Endodermal cell (in vitro differentiated cells): ENCODE data around the gene RNF220. TPM values are rescaled to one million over a fixed set of nuclear protein-coding genes. Genes with fewer than 3 reads are reported as not detected.

Experiments used
- DNase-seq: peaks from one replicate; pipeline ENCODE4 v3.0.0-alpha.2; 2017
- H3K27ac ChIP-seq: 2 replicates; pipeline ENCODE4 v1.5.1; 2013; ENCODE audit warnings: mild to moderate bottlenecking, low read depth, low read length, moderate library complexity
- H3K27me3 ChIP-seq: 2 replicates; pipeline ENCODE4 v1.6.1; 2013; ENCODE audit warnings: mild to moderate bottlenecking, low read length, moderate library complexity; ENCODE audit not compliant: insufficient read depth, control insufficient read depth, poor library complexity, severe bottlenecking
- H3K36me3 ChIP-seq: 2 replicates; pipeline ENCODE4 v1.7.0; 2013; ENCODE audit warnings: mild to moderate bottlenecking, low read length, moderate library complexity; ENCODE audit not compliant: control insufficient read depth, insufficient read depth
- H3K4me1 ChIP-seq: one replicate; pipeline ENCODE4 v1.7.0; 2013; ENCODE audit warnings: low read length; ENCODE audit not compliant: control insufficient read depth, insufficient read depth
- H3K4me3 ChIP-seq: 2 replicates; pipeline ENCODE4 v1.5.1; 2013; ENCODE audit warnings: mild to moderate bottlenecking, low read length, moderate library complexity
- H3K9ac ChIP-seq: 2 replicates; pipeline ENCODE4 v1.6.1; 2013; ENCODE audit warnings: mild to moderate bottlenecking, low read length, moderate library complexity; ENCODE audit not compliant: poor library complexity, severe bottlenecking; ENCODE audit errors: extremely low read depth
- H3K9me3 ChIP-seq: 2 replicates; pipeline ENCODE4 v1.6.1; 2013; ENCODE audit warnings: mild to moderate bottlenecking, low read length, moderate library complexity; ENCODE audit not compliant: control insufficient read depth
- H3K27ac Mint-ChIP-seq: 2 replicates; pipeline ENCODE4 v1.8.0; 2020; ENCODE audit warnings: mixed read lengths
- H3K27me3 Mint-ChIP-seq: 2 replicates; pipeline ENCODE4 v1.8.0; 2021; ENCODE audit warnings: mild to moderate bottlenecking, mixed read lengths; ENCODE audit not compliant: insufficient read depth
- H3K36me3 Mint-ChIP-seq: 2 replicates; pipeline ENCODE4 v1.8.0; 2020; ENCODE audit warnings: low read depth, mixed read lengths
- H3K4me1 Mint-ChIP-seq: 2 replicates; pipeline ENCODE4 v1.8.0; 2020; ENCODE audit warnings: mixed read lengths
- H3K4me3 Mint-ChIP-seq: 2 replicates; pipeline ENCODE4 v1.8.0; 2020; ENCODE audit warnings: mild to moderate bottlenecking, moderate library complexity, mixed read lengths
- H3K9me3 Mint-ChIP-seq: 2 replicates; pipeline ENCODE4 v1.8.0; 2020; ENCODE audit warnings: mild to moderate bottlenecking, mixed read lengths
- WGBS, 2 experiments: methylation state at CpG; one replicate each; pipeline versions ENCODE4 v1.1.5 to v1.1.7; 2013; ENCODE audit warnings: missing lambda C conversion rate in 2 of 2, mixed read lengths in 1 of 2; ENCODE audit not compliant: insufficient coverage in 1 of 2, insufficient read length in 1 of 2; 5-methylcytosine and 5-hydroxymethylcytosine counted together
- microRNA-seq: library from miRNA; unstranded; fragments of <30 nt; microRNA quantifications from one replicate; pipeline ENCODE4 v1.2.0, GENCODE V29; 2020; ENCODE audit warnings: borderline microRNAs expressed
- total RNA-seq, 2 donors: library from RNA; stranded (reverse); fragmentation: NEBNext Ultra II Directional in 1 of 2; extraction: Animal tissue kit (Norgen Biotek cat#: 25700) in 1 of 2; gene quantifications; 2 replicates in 1 of 2; 3 replicates in 1 of 2; pipeline ENCODE4 v1.2.1, GENCODE V29; 2021
- TF ChIP-seq, protein P1 (sequence below): fragments of 200-600 bp; sonication (generic); conservative IDR thresholded peaks from 2 replicates; pipeline ENCODE4 v1.5.0; 2021; ENCODE audit warnings: antibody characterized with exemption, mild to moderate bottlenecking

The RNF220 gene
- total RNA-seq, 2 donors from 2014 or later: 94.6 to 95.5 TPM

- Mint-ChIP-seq H3K27me3 (peaks cover 2% of the 10 kb centered on the region), H3K4me1 (peaks cover 9% of the 10 kb centered on the region), H3K9me3 (no peaks in the 10 kb centered on the region), H3K36me3 (no peaks in the 10 kb centered on the region), H3K4me3 (no peak overlapping the region), H3K27ac (no peak overlapping the region)
- Histone ChIP-seq H3K27me3 (no peaks in the 10 kb centered on the region), H3K36me3 (no peaks in the 10 kb centered on the region), H3K4me1 (peaks cover 2% of the 10 kb centered on the region), H3K4me3 (no peak overlapping the region), H3K9me3 (no peaks in the 10 kb centered on the region), H3K27ac (no peak overlapping the region), H3K9ac (no peak overlapping the region)
- WGBS, 2 experiments: 96% methylated on average over 1 of the region's 1 CpG; no CpG with 5 or more reads in 1 of the 2 experiments
- TF ChIP-seq, protein P1, sequence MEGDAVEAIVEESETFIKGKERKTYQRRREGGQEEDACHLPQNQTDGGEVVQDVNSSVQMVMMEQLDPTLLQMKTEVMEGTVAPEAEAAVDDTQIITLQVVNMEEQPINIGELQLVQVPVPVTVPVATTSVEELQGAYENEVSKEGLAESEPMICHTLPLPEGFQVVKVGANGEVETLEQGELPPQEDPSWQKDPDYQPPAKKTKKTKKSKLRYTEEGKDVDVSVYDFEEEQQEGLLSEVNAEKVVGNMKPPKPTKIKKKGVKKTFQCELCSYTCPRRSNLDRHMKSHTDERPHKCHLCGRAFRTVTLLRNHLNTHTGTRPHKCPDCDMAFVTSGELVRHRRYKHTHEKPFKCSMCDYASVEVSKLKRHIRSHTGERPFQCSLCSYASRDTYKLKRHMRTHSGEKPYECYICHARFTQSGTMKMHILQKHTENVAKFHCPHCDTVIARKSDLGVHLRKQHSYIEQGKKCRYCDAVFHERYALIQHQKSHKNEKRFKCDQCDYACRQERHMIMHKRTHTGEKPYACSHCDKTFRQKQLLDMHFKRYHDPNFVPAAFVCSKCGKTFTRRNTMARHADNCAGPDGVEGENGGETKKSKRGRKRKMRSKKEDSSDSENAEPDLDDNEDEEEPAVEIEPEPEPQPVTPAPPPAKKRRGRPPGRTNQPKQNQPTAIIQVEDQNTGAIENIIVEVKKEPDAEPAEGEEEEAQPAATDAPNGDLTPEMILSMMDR: no peak
- DNase-seq: no peak
Measured at GRCh38 chr1:44700573-44700972, 295.5 kb downstream of the RNF220 start.

GRCh38 chr1:44701141-44701573 is 296.1 kb downstream of the RNF220 start:
- Mint-ChIP-seq H3K9me3 (no peaks in the 10 kb centered on the region), H3K36me3 (no peaks in the 10 kb centered on the region), H3K27ac (no peak overlapping the region), H3K4me3 (no peak overlapping the region), H3K4me1 (peaks cover 9% of the 10 kb centered on the region), H3K27me3 (peaks cover 2% of the 10 kb centered on the region)
- no peaks in the 10 kb centered on the region for H3K36me3 ChIP-seq
- H3K27ac ChIP-seq: no peak overlapping the region
- no peaks in the 10 kb centered on the region for H3K9me3 ChIP-seq
- 87 to 88% methylated on average over 6 to 7 of the region's 7 CpGs for WGBS, 2 experiments
- H3K4me3 ChIP-seq: no peak overlapping the region
- no peaks in the 10 kb centered on the region for H3K27me3 ChIP-seq
- peaks cover 1% of the 10 kb centered on the region for H3K4me1 ChIP-seq
- TF ChIP-seq, protein P1: no peak
- H3K9ac ChIP-seq: no peak overlapping the region
- DNase-seq: no peak

Small RNA genes within 50 kb of the gene (microRNA-seq; reads per million reads assigned to microRNA genes)
- gene MIR5584: not detected

Other genes with a start within 250 kb of the RNF220 start
- gene DMAP1, start 191.8 kb upstream of the RNF220 start, total RNA-seq: 10 to 100 TPM; 49.1 to 53.8 TPM
- gene ERI3, start 50.0 kb upstream of the RNF220 start, total RNA-seq: 10 to 100 TPM; 71.9 to 92.1 TPM